Suprapubic skin (tissue), 4 donors: ENCODE measurements around the gene TAPT1.

Experiments used
- POLR2A ChIP-seq, 2 donors: fragments of 450-650 bp; IDR thresholded peaks; one replicate each; pipeline ENCODE4 v1.6.1; 2017; ENCODE audit warnings: antibody characterized with exemption in 2 of 2, mild to moderate bottlenecking in 2 of 2, moderate library complexity in 2 of 2
- POLR2AphosphoS5 ChIP-seq, 3 donors: sonication (generic); formaldehyde crosslinking; IDR thresholded peaks; one replicate each; pipeline ENCODE4 v1.6.1; 2017; ENCODE audit warnings: antibody characterized with exemption in 3 of 3
- TF ChIP-seq, protein P1 (sequence below), 2 donors: fragments of 200-600 bp in 1 of 2; fragments of 450-650 bp in 1 of 2; sonication (generic) in 1 of 2; IDR thresholded peaks; one replicate each; pipeline ENCODE4 v1.5.1; 2016 to 2019; ENCODE audit warnings: antibody characterized with exemption in 2 of 2, mild to moderate bottlenecking in 1 of 2, moderate library complexity in 1 of 2

DNA sequence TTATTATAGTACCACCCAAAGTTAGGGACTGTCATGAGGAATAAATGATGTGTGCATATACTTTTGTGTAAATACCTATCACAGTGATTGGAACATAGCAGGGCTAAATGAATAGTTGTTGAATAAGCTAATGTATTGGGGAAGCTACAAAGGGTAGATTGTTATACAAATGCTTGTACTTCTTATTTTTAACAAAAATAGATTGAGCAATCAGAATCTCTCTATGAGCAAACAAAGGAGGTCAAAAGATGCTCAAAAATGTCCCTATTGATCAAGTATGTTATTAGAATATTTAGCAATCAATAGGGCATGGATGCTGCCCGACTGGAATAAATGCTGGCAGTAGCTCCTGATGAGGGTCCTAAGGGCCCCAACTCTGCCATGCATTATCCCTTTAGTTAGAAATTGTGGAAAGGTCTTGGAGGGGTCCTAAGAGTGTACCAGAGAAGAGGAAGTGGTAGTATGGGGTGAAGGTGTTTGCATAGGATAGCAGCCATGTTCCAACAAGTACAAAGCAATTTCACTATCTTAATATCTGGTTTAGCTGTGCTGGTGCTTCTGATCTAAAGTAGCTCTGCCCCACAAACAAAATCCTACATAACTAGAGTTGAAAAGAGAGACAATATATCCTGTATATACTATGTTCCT is 33.1 kb upstream of the TAPT1 start:
- TF ChIP-seq POLR2A (IDR thresholded peaks at IDR 0.05) (no peak), POLR2AphosphoS5 (IDR thresholded peaks at IDR 0.05) (no peak)
- TF ChIP-seq, protein P1, sequence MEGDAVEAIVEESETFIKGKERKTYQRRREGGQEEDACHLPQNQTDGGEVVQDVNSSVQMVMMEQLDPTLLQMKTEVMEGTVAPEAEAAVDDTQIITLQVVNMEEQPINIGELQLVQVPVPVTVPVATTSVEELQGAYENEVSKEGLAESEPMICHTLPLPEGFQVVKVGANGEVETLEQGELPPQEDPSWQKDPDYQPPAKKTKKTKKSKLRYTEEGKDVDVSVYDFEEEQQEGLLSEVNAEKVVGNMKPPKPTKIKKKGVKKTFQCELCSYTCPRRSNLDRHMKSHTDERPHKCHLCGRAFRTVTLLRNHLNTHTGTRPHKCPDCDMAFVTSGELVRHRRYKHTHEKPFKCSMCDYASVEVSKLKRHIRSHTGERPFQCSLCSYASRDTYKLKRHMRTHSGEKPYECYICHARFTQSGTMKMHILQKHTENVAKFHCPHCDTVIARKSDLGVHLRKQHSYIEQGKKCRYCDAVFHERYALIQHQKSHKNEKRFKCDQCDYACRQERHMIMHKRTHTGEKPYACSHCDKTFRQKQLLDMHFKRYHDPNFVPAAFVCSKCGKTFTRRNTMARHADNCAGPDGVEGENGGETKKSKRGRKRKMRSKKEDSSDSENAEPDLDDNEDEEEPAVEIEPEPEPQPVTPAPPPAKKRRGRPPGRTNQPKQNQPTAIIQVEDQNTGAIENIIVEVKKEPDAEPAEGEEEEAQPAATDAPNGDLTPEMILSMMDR (IDR thresholded peaks at IDR 0.05): no peak
